Neural cell (in vitro differentiated cells): Measurements from ENCODE around the gene BTG1. TPM values are rescaled to one million over a fixed set of nuclear protein-coding genes. Genes with fewer than 3 reads are reported as not detected.

Experiments
- H2AFZ ChIP-seq: fragments of 200-600, 300-800 bp; sonication (generic), shearing (Covaris generic); 2 replicates; pipeline ENCODE4 v1.6.0; 2014; ENCODE audit warnings: low read depth, mild to moderate bottlenecking, antibody characterized with exemption, low read length, moderate library complexity
- H3F3A ChIP-seq: fragments of 200-600 bp; shearing (Covaris generic); 2 replicates; pipeline ENCODE4 v1.6.1; 2016; ENCODE audit warnings: mild to moderate bottlenecking, moderate library complexity, mixed read lengths, antibody characterized with exemption, low read length; ENCODE audit not compliant: insufficient read depth, poor library complexity, severe bottlenecking
- H3K27ac ChIP-seq: fragments of 200-600, 300-800 bp; sonication (generic), shearing (Covaris generic); 2 replicates; pipeline ENCODE4 v1.5.1; 2014; ENCODE audit warnings: mild to moderate bottlenecking, low read length, moderate library complexity
- H3K27me3 ChIP-seq: fragments of 300-800, 200-600 bp; sonication (generic), shearing (Covaris generic); 2 replicates; pipeline ENCODE4 v1.6.0; 2014; ENCODE audit warnings: mild to moderate bottlenecking, low read depth, low read length, moderate library complexity; ENCODE audit not compliant: insufficient read depth
- H3K36me3 ChIP-seq: fragments of 300-800, 200-600 bp; sonication (generic), shearing (Covaris generic); 2 replicates; pipeline ENCODE4 v1.5.1; 2014; ENCODE audit warnings: mild to moderate bottlenecking, antibody characterized with exemption, low read length, moderate library complexity; ENCODE audit not compliant: insufficient read depth
- H3K4me2 ChIP-seq: fragments of 300-800, 200-600 bp; sonication (generic), shearing (Covaris generic); 2 replicates; pipeline ENCODE4 v1.6.0; 2014; ENCODE audit warnings: mild to moderate bottlenecking, low read length
- H3K4me3 ChIP-seq: fragments of 300-800, 200-600 bp; sonication (generic), shearing (Covaris generic); 2 replicates; pipeline ENCODE4 v1.5.1; 2014; ENCODE audit warnings: mild to moderate bottlenecking, low read length, moderate library complexity
- H3K79me2 ChIP-seq: fragments of 200-600 bp; shearing (Covaris generic); replicated peaks from 2 replicates; pipeline ENCODE4 v1.6.0; 2014; ENCODE audit warnings: mild to moderate bottlenecking, low read length, moderate library complexity; ENCODE audit not compliant: insufficient read depth
- H3K9ac ChIP-seq: fragments of 300-800, 200-600 bp; sonication (generic), shearing (Covaris generic); 2 replicates; pipeline ENCODE4 v1.6.1; 2016; ENCODE audit warnings: mild to moderate bottlenecking, low read length, mixed read lengths
- H3K9me2 ChIP-seq: fragments of 200-600 bp; shearing (Covaris generic); 2 replicates; pipeline ENCODE4 v1.6.1; 2016; ENCODE audit warnings: mild to moderate bottlenecking, low read length, mixed read lengths; ENCODE audit not compliant: insufficient read depth
- H3K9me3 ChIP-seq: fragments of 200-600, 300-800 bp; sonication (generic), shearing (Covaris generic); 2 replicates; pipeline ENCODE4 v1.6.1; 2016; ENCODE audit warnings: mild to moderate bottlenecking, mixed run types, low read length, moderate library complexity, mixed read lengths
- H4K20me1 ChIP-seq: fragments of 200-600 bp; shearing (Covaris generic); 2 replicates; pipeline ENCODE4 v1.6.1; 2016; ENCODE audit warnings: mild to moderate bottlenecking, mixed run types; ENCODE audit not compliant: insufficient read depth
- CTCF ChIP-seq: fragments of 450-650 bp; IDR thresholded peaks from 2 replicates; pipeline ENCODE4 v1.5.1; 2014; ENCODE audit warnings: antibody characterized with exemption, mild to moderate bottlenecking, moderate library complexity; ENCODE audit not compliant: poor library complexity, severe bottlenecking
- EP300 ChIP-seq: fragments of 450-650 bp; conservative IDR thresholded peaks from 2 replicates; pipeline ENCODE4 v1.6.1; 2014; ENCODE audit warnings: antibody characterized with exemption, mild to moderate bottlenecking, moderate library complexity; ENCODE audit not compliant: poor library complexity, severe bottlenecking
- EZH2 ChIP-seq: fragments of 200-600, 300-800 bp; shearing (Covaris generic), sonication (generic); IDR thresholded peaks from 2 replicates; pipeline ENCODE4 v1.6.1; 2014; ENCODE audit warnings: antibody characterized with exemption, low read length, borderline replicate concordance, mild to moderate bottlenecking; ENCODE audit not compliant: insufficient read depth, poor library complexity, severe bottlenecking
- MXI1 ChIP-seq: fragments of 450-650 bp; conservative IDR thresholded peaks from 2 replicates; pipeline ENCODE4 v1.6.1; 2014; ENCODE audit warnings: antibody characterized with exemption, mild to moderate bottlenecking; ENCODE audit not compliant: poor library complexity, severe bottlenecking
- POLR2AphosphoS5 ChIP-seq: IDR thresholded peaks from 2 replicates; pipeline ENCODE4 v1.6.1; 2012
- RAD21 ChIP-seq: fragments of 450-650 bp; conservative IDR thresholded peaks from 2 replicates; pipeline ENCODE4 v1.6.1; 2014; ENCODE audit warnings: antibody characterized with exemption, mild to moderate bottlenecking, moderate library complexity
- REST ChIP-seq: IDR thresholded peaks from 2 replicates; pipeline ENCODE4 v1.6.1; 2012; ENCODE audit warnings: borderline replicate concordance
- SMC3 ChIP-seq: fragments of 450-650 bp; conservative IDR thresholded peaks from 2 replicates; pipeline ENCODE4 v1.6.1; 2014; ENCODE audit warnings: antibody characterized with exemption, mild to moderate bottlenecking, moderate library complexity; ENCODE audit not compliant: poor library complexity
- TAF1 ChIP-seq: IDR thresholded peaks from 2 replicates; pipeline ENCODE4 v1.6.1; 2012; ENCODE audit warnings: low read depth
- polyA plus RNA-seq: library from polyadenylated mRNA; depleted of rRNA; stranded (reverse); fragments of >200 nt; gene quantifications from 2 replicates; pipeline ENCODE4 v1.2.3, GENCODE V29; 2014

Gene BTG1
- polyA plus RNA-seq, 1 donor from 2014 or later, result 12.9 TPM

- no peaks in the 10 kb centered on the region for H3K9me3 ChIP-seq
- H3K27ac ChIP-seq, result no peak overlapping the region
- no peak overlapping the region for H2AFZ ChIP-seq
- H3K4me3 ChIP-seq, result no peak overlapping the region
- TF ChIP-seq RAD21 (no peak), EP300 (no peak), REST (no peak), POLR2AphosphoS5 (no peak), SMC3 (no peak), EZH2 (no peak), MXI1 (no peak), TAF1 (no peak), CTCF (no peak)
- H3F3A ChIP-seq, result no peaks in the 10 kb centered on the region
- no peak overlapping the region for H3K9ac ChIP-seq
- no peaks in the 10 kb centered on the region for H4K20me1 ChIP-seq
- H3K9me2 ChIP-seq, result no peaks in the 10 kb centered on the region
- no peaks in the 10 kb centered on the region for H3K27me3 ChIP-seq
- no peak overlapping the region for H3K4me2 ChIP-seq
- no peaks in the 10 kb centered on the region for H3K36me3 ChIP-seq
- no peaks in the 10 kb centered on the region for H3K79me2 ChIP-seq
Observed at GRCh38 chr12:92105110-92105509, 40.5 kb downstream of the BTG1 start.

- H3K27ac ChIP-seq, result no peak overlapping the region
- H3K4me3 ChIP-seq, result no peak overlapping the region
- no peak overlapping the region for H2AFZ ChIP-seq
- H3K36me3 ChIP-seq, result no peaks in the 10 kb centered on the region
- no peaks in the 10 kb centered on the region for H3K9me2 ChIP-seq
- H4K20me1 ChIP-seq, result no peaks in the 10 kb centered on the region
- no peaks in the 10 kb centered on the region for H3K9me3 ChIP-seq
- no peak overlapping the region for H3K4me2 ChIP-seq
- no peaks in the 10 kb centered on the region for H3K27me3 ChIP-seq
- H3K9ac ChIP-seq, result no peak overlapping the region
- TF ChIP-seq REST (no peak), POLR2AphosphoS5 (no peak)
- no peaks in the 10 kb centered on the region for H3F3A ChIP-seq
- H3K79me2 ChIP-seq, result no peaks in the 10 kb centered on the region
Observed at GRCh38 chr12:92102606-92103005, 43.0 kb downstream of the BTG1 start.
